GM23338 (cell line): ENCODE data around the gene AKT1S1. TPM values are rescaled to one million over a fixed set of nuclear protein-coding genes. Genes with fewer than 3 reads are reported as not detected.

Experiments used
- ATAC-seq: fragments of 200-7000 bp; cut with Tn5 transposase; 3 replicates; pipeline ENCODE4 v1.9.1; 2020
- DNase-seq: peaks from one replicate; pipeline ENCODE4 v3.0.0-alpha.2; 2015; ENCODE audit warnings: low spot score
- H2AFZ ChIP-seq: fragments of 200-600 bp; sonication (generic); 2 replicates; pipeline ENCODE4 v1.8.0; 2016; ENCODE audit warnings: antibody characterized with exemption, mild to moderate bottlenecking, moderate library complexity
- H3F3A ChIP-seq: fragments of 200-600 bp; sonication (generic); replicated peaks from 2 replicates; pipeline ENCODE4 v1.8.0; 2017; ENCODE audit warnings: antibody characterized with exemption, mixed run types, low read depth
- H3K27ac ChIP-seq: fragments of 200-600 bp; sonication (generic); 2 replicates; pipeline ENCODE4 v1.6.1; 2016; ENCODE audit warnings: low read depth
- H3K27me3 ChIP-seq: fragments of 200-600 bp; sonication (generic); 2 replicates; pipeline ENCODE4 v1.8.0; 2016; ENCODE audit warnings: mild to moderate bottlenecking, mixed run types, moderate library complexity; ENCODE audit not compliant: insufficient read depth
- H3K36me3 ChIP-seq: fragments of 200-600 bp; sonication (generic); 2 replicates; pipeline ENCODE4 v1.8.0; 2016; ENCODE audit warnings: mild to moderate bottlenecking; ENCODE audit not compliant: insufficient read depth
- H3K4me1 ChIP-seq: fragments of 200-600 bp; sonication (generic); 2 replicates; pipeline ENCODE4 v1.8.0; 2016; ENCODE audit warnings: mild to moderate bottlenecking, moderate library complexity; ENCODE audit not compliant: insufficient read depth
- H3K4me2 ChIP-seq: fragments of 200-600 bp; sonication (generic); 2 replicates; pipeline ENCODE4 v1.7.1; 2017; ENCODE audit warnings: mixed run types
- H3K4me3 ChIP-seq: fragments of 200-600 bp; sonication (generic); 2 replicates; pipeline ENCODE4 v1.6.1; 2016; ENCODE audit warnings: mixed run types
- H3K79me2 ChIP-seq: fragments of 200-600 bp; sonication (generic); replicated peaks from 2 replicates; pipeline ENCODE4 v1.8.0; 2017; ENCODE audit warnings: mild to moderate bottlenecking; ENCODE audit not compliant: insufficient read depth
- H3K9me2 ChIP-seq: fragments of 200-600 bp; sonication (generic); 2 replicates; pipeline ENCODE4 v1.8.0; 2017; ENCODE audit not compliant: insufficient read depth
- H4K20me1 ChIP-seq: fragments of 200-600 bp; sonication (generic); replicated peaks from 2 replicates; pipeline ENCODE4 v1.8.0; 2017; ENCODE audit warnings: mild to moderate bottlenecking; ENCODE audit not compliant: insufficient read depth
- H3K27ac Mint-ChIP-seq: 2 replicates; pipeline ENCODE4 v1.8.0; 2020; ENCODE audit warnings: inconsistent platforms, mild to moderate bottlenecking, moderate library complexity, mixed read lengths
- H3K27me3 Mint-ChIP-seq: 3 replicates; pipeline ENCODE4 v1.8.0; 2022; ENCODE audit warnings: low read depth, mild to moderate bottlenecking, moderate library complexity, mixed read lengths, inconsistent platforms; ENCODE audit not compliant: insufficient read depth, poor library complexity
- H3K36me3 Mint-ChIP-seq: 3 replicates; pipeline ENCODE4 v1.8.0; 2021; ENCODE audit warnings: low read depth, mild to moderate bottlenecking, inconsistent platforms, moderate library complexity, mixed read lengths
- H3K4me1 Mint-ChIP-seq: 3 replicates; pipeline ENCODE4 v1.8.0; 2020; ENCODE audit warnings: mild to moderate bottlenecking, inconsistent platforms, mixed read lengths
- H3K4me3 Mint-ChIP-seq: 3 replicates; pipeline ENCODE4 v1.8.0; 2021; ENCODE audit warnings: moderate library complexity, mild to moderate bottlenecking, inconsistent platforms, mixed read lengths
- H3K9me3 Mint-ChIP-seq: 3 replicates; pipeline ENCODE4 v1.8.0; 2020; ENCODE audit warnings: moderate library complexity, mild to moderate bottlenecking, inconsistent platforms, mixed read lengths
- EZH2 ChIP-seq: fragments of 200-600 bp; sonication (generic); IDR thresholded peaks from one replicate; pipeline ENCODE4 v1.8.0; 2017; ENCODE audit warnings: antibody characterized with exemption, mild to moderate bottlenecking, low read depth; ENCODE audit not compliant: unreplicated experiment
- STAT1 ChIP-seq: IDR thresholded peaks from one replicate; pipeline ENCODE4 v1.6.1; 2016; ENCODE audit warnings: antibody characterized with exemption; ENCODE audit not compliant: unreplicated experiment
- ZNF331 ChIP-seq: fragments of 250-450 bp; sonication (Bioruptor Pico); IDR thresholded peaks from 2 replicates; pipeline ENCODE4 v1.5.0; 2020; ENCODE audit warnings: low read depth, mild to moderate bottlenecking, moderate library complexity
- polyA plus RNA-seq: library from polyadenylated mRNA; unstranded; fragments of >200 nt; fragmentation: Nextera tagmentation; extraction: Ambion mirVana; gene quantifications from 2 replicates; pipeline ENCODE4 v1.2.1, GENCODE V29; 2016
- total RNA-seq: library from RNA; depleted of rRNA; stranded (reverse); fragments of >200 nt; shearing (Covaris generic); gene quantifications from 2 replicates; pipeline ENCODE4 v1.2.3, GENCODE V29; 2014
- TF ChIP-seq, protein P1 (sequence below), 2 experiments: fragments of 200-600 bp in 1 of 2; sonication (generic) in 1 of 2; conservative IDR thresholded peaks; 2 replicates each; pipeline versions ENCODE4 v1.5.1 to v1.6.1; 2016 to 2017; ENCODE audit warnings: antibody characterized with exemption in 2 of 2, low read depth in 2 of 2, mild to moderate bottlenecking in 2 of 2, moderate library complexity in 1 of 2
- TF ChIP-seq, protein P2 (sequence below): fragments of 250-450 bp; sonication (Bioruptor Pico); IDR thresholded peaks from 2 replicates; pipeline ENCODE4 v1.5.0; 2020; ENCODE audit warnings: mild to moderate bottlenecking, moderate library complexity

The AKT1S1 gene
- total and polyA plus RNA-seq, 2 experiments from 2014 or later: 21.5 to 28.6 TPM

DNA sequence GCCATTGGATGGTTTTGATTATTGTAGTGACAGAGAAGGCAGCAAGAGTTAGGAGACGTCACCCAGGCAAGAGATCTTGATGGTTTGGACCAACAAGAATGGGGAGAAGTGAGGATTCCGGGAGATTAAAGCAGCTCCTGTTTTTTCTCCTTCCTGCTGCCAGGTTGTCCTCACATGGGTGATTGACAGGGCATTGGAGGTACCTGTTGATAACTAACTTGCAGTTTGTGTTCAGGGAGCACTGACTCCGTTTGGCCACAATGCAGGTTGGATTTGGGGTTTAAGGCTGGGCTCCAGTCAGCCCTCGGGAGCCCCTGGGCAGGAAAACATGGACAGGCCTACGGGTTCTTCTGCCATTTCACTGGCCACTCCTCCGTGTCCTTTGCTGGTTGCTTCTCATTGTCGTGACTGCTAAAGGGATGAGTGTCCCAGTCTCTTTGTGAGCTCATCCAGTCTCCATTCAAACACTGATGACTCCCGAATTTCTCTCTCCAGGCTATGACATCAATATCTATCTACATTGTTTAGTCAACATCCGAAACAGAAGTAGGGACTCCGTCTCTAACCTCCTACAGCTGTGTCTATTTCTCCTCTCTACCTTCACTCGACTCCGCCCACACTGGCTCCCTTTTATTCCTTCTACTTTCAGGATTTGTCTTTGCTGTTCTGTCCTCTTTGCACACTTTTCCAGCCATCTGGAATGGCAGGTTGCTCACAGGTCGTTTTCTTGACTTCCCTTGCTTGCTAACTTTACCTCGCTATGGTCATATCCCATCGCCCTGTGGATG lies 27.5 kb downstream of the AKT1S1 start:
- 0 out of 2 replicates have a peak, but pooled peaks cover 3% of the 10 kb centered on the region for H3K9me2 ChIP-seq
- peaks cover 21% of the 10 kb centered on the region for H3K4me1 ChIP-seq
- H3K4me1 Mint-ChIP-seq: peaks cover 24% of the 10 kb centered on the region
- H3K4me2 ChIP-seq: peak overlapping the region; percentile 94
- peaks cover 37% of the 10 kb centered on the region for H3K79me2 ChIP-seq
- ATAC-seq (no peak), DNase-seq (no peak)
- peak overlapping the region; percentile 78 for H3K4me3 Mint-ChIP-seq
- peaks cover 19% of the 10 kb centered on the region for H3K27me3 Mint-ChIP-seq
- peaks cover 10% of the 10 kb centered on the region; the same call in 2 of the 3 replicates for H3K9me3 Mint-ChIP-seq
- H3K27ac ChIP-seq: 0 out of 2 replicates have a peak overlapping the region, but pooled peaks have one; percentile 24
- peak overlapping the region; percentile 11; the same call in 1 of the 2 replicates for H2AFZ ChIP-seq
- H3F3A ChIP-seq: peaks cover 20% of the 10 kb centered on the region
- no peaks in the 10 kb centered on the region for H3K27me3 ChIP-seq
- peak overlapping the region; percentile 88 for H3K4me3 ChIP-seq
- peaks cover 31% of the 10 kb centered on the region for H4K20me1 ChIP-seq
- H3K36me3 Mint-ChIP-seq: peaks cover 35% of the 10 kb centered on the region
- no peak overlapping the region for H3K27ac Mint-ChIP-seq
- TF ChIP-seq, protein P1, sequence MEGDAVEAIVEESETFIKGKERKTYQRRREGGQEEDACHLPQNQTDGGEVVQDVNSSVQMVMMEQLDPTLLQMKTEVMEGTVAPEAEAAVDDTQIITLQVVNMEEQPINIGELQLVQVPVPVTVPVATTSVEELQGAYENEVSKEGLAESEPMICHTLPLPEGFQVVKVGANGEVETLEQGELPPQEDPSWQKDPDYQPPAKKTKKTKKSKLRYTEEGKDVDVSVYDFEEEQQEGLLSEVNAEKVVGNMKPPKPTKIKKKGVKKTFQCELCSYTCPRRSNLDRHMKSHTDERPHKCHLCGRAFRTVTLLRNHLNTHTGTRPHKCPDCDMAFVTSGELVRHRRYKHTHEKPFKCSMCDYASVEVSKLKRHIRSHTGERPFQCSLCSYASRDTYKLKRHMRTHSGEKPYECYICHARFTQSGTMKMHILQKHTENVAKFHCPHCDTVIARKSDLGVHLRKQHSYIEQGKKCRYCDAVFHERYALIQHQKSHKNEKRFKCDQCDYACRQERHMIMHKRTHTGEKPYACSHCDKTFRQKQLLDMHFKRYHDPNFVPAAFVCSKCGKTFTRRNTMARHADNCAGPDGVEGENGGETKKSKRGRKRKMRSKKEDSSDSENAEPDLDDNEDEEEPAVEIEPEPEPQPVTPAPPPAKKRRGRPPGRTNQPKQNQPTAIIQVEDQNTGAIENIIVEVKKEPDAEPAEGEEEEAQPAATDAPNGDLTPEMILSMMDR (conservative IDR thresholded peaks at IDR 0.05; ENCODE audit: low read depth in 2 of 2): no peak
- H3K36me3 ChIP-seq: no peaks in the 10 kb centered on the region; the same call in 1 of the 2 replicates

DNA sequence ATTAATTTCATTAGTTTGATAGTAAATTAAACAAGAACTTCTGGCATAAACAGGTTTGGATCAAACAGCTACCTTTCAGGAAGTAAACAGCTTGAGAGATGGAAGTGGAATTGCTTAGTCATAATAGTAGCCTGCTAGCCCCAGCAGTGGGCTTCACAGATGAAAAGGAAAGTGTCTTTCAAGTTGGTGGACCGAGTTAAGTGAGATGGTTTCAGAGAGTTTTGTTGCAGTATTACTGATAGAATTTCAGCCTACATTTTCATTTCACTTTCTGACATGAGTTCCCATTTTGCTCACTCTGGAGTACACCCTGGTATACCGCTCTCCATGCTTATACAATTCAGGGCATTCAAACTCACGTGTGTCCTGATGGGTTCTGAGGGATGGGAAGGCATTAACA lies 28.2 kb downstream of the AKT1S1 start:
- Mint-ChIP-seq H3K4me1 (peaks cover 24% of the 10 kb centered on the region), H3K9me3 (peaks cover 10% of the 10 kb centered on the region; the same call in 2 of the 3 replicates), H3K27me3 (peaks cover 19% of the 10 kb centered on the region), H3K27ac (no peak overlapping the region), H3K4me3 (peak overlapping the region; percentile 21; the same call in 1 of the 3 replicates), H3K36me3 (peaks cover 34% of the 10 kb centered on the region)
- Histone ChIP-seq H3K79me2 (peaks cover 36% of the 10 kb centered on the region), H3K4me2 (no peak overlapping the region), H3K4me1 (peaks cover 21% of the 10 kb centered on the region), H3K36me3 (no peaks in the 10 kb centered on the region; the same call in 1 of the 2 replicates), H2AFZ (no peak overlapping the region), H3K4me3 (no peak overlapping the region), H3F3A (peaks cover 18% of the 10 kb centered on the region), H3K27ac (no peak overlapping the region), H3K27me3 (no peaks in the 10 kb centered on the region), H3K9me2 (0 out of 2 replicates have a peak, but pooled peaks cover 3% of the 10 kb centered on the region), H4K20me1 (peaks cover 30% of the 10 kb centered on the region)
- no peak for TF ChIP-seq ZNF331 (CRISPR knock-in tag)
- TF ChIP-seq STAT1: no peak
- no peak for TF ChIP-seq EZH2
- TF ChIP-seq, protein P1 (conservative IDR thresholded peaks at IDR 0.05; ENCODE audit: low read depth in 2 of 2): no peak
- TF ChIP-seq, protein P2, sequence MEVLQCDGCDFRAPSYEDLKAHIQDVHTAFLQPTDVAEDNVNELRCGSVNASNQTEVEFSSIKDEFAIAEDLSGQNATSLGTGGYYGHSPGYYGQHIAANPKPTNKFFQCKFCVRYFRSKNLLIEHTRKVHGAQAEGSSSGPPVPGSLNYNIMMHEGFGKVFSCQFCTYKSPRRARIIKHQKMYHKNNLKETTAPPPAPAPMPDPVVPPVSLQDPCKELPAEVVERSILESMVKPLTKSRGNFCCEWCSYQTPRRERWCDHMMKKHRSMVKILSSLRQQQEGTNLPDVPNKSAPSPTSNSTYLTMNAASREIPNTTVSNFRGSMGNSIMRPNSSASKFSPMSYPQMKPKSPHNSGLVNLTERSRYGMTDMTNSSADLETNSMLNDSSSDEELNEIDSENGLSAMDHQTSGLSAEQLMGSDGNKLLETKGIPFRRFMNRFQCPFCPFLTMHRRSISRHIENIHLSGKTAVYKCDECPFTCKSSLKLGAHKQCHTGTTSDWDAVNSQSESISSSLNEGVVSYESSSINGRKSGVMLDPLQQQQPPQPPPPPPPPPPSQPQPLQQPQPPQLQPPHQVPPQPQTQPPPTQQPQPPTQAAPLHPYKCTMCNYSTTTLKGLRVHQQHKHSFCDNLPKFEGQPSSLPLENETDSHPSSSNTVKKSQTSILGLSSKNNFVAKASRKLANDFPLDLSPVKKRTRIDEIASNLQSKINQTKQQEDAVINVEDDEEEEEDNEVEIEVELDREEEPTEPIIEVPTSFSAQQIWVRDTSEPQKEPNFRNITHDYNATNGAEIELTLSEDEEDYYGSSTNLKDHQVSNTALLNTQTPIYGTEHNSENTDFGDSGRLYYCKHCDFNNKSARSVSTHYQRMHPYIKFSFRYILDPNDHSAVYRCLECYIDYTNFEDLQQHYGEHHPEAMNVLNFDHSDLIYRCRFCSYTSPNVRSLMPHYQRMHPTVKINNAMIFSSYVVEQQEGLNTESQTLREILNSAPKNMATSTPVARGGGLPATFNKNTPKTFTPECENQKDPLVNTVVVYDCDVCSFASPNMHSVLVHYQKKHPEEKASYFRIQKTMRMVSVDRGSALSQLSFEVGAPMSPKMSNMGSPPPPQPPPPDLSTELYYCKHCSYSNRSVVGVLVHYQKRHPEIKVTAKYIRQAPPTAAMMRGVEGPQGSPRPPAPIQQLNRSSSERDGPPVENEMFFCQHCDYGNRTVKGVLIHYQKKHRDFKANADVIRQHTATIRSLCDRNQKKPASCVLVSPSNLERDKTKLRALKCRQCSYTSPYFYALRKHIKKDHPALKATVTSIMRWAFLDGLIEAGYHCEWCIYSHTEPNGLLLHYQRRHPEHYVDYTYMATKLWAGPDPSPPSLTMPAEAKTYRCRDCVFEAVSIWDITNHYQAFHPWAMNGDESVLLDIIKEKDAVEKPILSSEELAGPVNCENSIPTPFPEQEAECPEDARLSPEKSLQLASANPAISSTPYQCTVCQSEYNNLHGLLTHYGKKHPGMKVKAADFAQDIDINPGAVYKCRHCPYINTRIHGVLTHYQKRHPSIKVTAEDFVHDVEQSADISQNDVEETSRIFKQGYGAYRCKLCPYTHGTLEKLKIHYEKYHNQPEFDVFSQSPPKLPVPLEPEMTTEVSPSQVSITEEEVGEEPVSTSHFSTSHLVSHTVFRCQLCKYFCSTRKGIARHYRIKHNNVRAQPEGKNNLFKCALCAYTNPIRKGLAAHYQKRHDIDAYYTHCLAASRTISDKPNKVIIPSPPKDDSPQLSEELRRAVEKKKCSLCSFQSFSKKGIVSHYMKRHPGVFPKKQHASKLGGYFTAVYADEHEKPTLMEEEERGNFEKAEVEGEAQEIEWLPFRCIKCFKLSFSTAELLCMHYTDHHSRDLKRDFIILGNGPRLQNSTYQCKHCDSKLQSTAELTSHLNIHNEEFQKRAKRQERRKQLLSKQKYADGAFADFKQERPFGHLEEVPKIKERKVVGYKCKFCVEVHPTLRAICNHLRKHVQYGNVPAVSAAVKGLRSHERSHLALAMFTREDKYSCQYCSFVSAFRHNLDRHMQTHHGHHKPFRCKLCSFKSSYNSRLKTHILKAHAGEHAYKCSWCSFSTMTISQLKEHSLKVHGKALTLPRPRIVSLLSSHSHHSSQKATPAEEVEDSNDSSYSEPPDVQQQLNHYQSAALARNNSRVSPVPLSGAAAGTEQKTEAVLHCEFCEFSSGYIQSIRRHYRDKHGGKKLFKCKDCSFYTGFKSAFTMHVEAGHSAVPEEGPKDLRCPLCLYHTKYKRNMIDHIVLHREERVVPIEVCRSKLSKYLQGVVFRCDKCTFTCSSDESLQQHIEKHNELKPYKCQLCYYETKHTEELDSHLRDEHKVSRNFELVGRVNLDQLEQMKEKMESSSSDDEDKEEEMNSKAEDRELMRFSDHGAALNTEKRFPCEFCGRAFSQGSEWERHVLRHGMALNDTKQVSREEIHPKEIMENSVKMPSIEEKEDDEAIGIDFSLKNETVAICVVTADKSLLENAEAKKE (CRISPR knock-in tag): no peak
- ATAC-seq (no peak), DNase-seq (no peak)
